Measurements from ENCODE around the gene PRR23A. TPM values are rescaled to one million over a fixed set of nuclear protein-coding genes. Genes with fewer than 3 reads are reported as not detected.
"Not testable (repeated sequence)": the region's sequence is repeated elsewhere in the genome, so short reads cannot be mapped to it uniquely, and the experiment has no call there.

PRR23A gene
- total RNA-seq, 1 donor from 2014 or later = not detected

DNA sequence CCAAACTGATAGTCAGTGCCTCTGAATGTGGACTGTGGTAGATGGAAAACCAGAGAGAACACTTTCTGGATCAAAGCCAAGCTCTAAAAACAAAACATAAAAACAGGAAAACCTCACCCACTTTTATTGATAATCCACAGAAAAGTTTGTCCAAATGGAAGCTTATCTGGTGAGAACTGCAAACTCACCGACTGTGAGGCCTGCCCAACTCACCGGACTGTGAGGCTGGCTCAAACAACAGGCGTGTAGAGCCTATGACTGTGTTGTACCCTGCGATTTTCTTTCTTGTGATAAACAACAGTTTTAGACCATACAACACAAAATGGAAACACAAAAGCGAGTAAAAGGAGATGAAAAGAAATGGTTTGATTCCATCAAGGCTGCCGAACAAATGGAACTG is 31.4 kb upstream of the PRR23A start:
- ATAC-seq (no peak), DNase-seq (no peak)
- TF ChIP-seq CTCF (IDR thresholded peaks at IDR 0.05) = no peak
- H3K4me3 ChIP-seq = no peak overlapping the region
- no peak overlapping the region for H3K27ac ChIP-seq
- no peaks in the 10 kb centered on the region for H3K4me1 ChIP-seq
- intact Hi-C loops (cut with DNase I) = no loop called here
- H3K27me3 ChIP-seq (ENCODE audit: low read depth) = no peaks in the 10 kb centered on the region
- no peaks in the 10 kb centered on the region for H3K36me3 ChIP-seq
- H3K9me3 ChIP-seq = no peaks in the 10 kb centered on the region

- DNase-seq = no peak
- no peak for TF ChIP-seq CTCF (IDR thresholded peaks at IDR 0.05)
- H3K27me3 ChIP-seq (ENCODE audit: low read depth) = no peaks in the 10 kb centered on the region
- H3K4me3 ChIP-seq = no peak overlapping the region
- intact Hi-C loops (cut with DNase I) = no loop called here
- H3K27ac ChIP-seq = no peak overlapping the region
- no peak for ATAC-seq
- H3K36me3 ChIP-seq = no peaks in the 10 kb centered on the region
- H3K4me1 ChIP-seq = no peaks in the 10 kb centered on the region
- peaks cover 16% of the 10 kb centered on the region for H3K9me3 ChIP-seq
These were observed 26.4 kb upstream of the PRR23A start for GRCh38 chr3:139032326-139033002.

- DNase-seq; ATAC-seq; intact Hi-C loops (cut with DNase I); H3K4me3 ChIP-seq; H3K4me1 ChIP-seq; H3K27ac ChIP-seq; H3K36me3 ChIP-seq; H3K27me3 ChIP-seq (ENCODE audit: low read depth): not testable (repeated sequence)
- H3K9me3 ChIP-seq = peaks cover 16% of the 10 kb centered on the region
These were observed 24.5 kb upstream of the PRR23A start for GRCh38 chr3:139030576-139030975.

DNA sequence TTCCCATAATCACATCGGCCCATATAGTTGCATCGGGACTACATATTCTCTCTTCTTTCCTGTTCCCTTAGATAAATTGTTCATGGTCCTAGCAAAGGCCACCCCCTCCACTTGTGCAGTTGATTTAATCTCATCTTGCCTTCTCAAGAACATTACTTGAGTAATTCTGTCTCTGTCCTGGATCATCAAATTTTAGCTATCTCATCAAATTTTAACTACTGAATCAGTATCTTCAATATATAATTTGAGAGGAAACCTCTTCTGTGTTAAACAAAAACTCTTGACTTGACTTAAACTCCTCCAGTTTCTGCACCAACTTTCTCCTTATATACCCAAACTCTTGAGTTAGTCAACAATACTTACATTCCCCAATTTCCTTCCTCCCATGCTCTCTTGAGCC is 18.9 kb upstream of the PRR23A start:
- TF ChIP-seq CTCF (IDR thresholded peaks at IDR 0.05) = no peak
- ATAC-seq (no peak), DNase-seq (no peak)
- H3K36me3 ChIP-seq = no peaks in the 10 kb centered on the region
- intact Hi-C loops (cut with DNase I) = no loop called here
- no peaks in the 10 kb centered on the region for H3K4me1 ChIP-seq
- H3K27me3 ChIP-seq (ENCODE audit: low read depth) = peaks cover 4% of the 10 kb centered on the region
- no peak overlapping the region for H3K4me3 ChIP-seq
- no peak overlapping the region for H3K27ac ChIP-seq
- H3K9me3 ChIP-seq = no peaks in the 10 kb centered on the region

- peak; percentile 24 for TF ChIP-seq CTCF (IDR thresholded peaks at IDR 0.05)
- Histone ChIP-seq H3K9me3 (no peaks in the 10 kb centered on the region), H3K4me3 (no peak within 1 kb of the TSS), H3K36me3 (no peaks in the 10 kb centered on the region), H3K27ac (no peak within 1 kb of the TSS), H3K27me3 (ENCODE audit: low read depth) (peaks cover 4% of the 10 kb centered on the region), H3K4me1 (no peaks in the 10 kb centered on the region)
- DNase-seq = no peak
- intact Hi-C loops (cut with DNase I) = no loop called here
- ATAC-seq = no peak
These were observed 14.8 kb upstream of the PRR23A start, which contains the start of gene PRR23B for GRCh38 chr3:139020868-139021234. TSS of gene PRR23B (minus strand) at chr3:139020926. CDS start at chr3:139020661, 265 bp downstream.

- no peak for TF ChIP-seq CTCF (IDR thresholded peaks at IDR 0.05)
- DNase-seq (no peak), ATAC-seq (no peak)
- H3K36me3 ChIP-seq = no peaks in the 10 kb centered on the region
- intact Hi-C loops (cut with DNase I) = no loop called here
- peaks cover 4% of the 10 kb centered on the region for H3K27me3 ChIP-seq (ENCODE audit: low read depth)
- no peak overlapping the region for H3K27ac ChIP-seq
- H3K4me3 ChIP-seq = no peak overlapping the region
- H3K4me1 ChIP-seq = no peaks in the 10 kb centered on the region
- H3K9me3 ChIP-seq = no peaks in the 10 kb centered on the region
These were observed 14.2 kb upstream of the PRR23A start for GRCh38 chr3:139020036-139020867.
